GM12891 (cell line): ENCODE results near the gene CARD10.

Source experiments
- PAX5 ChIP-seq: IDR thresholded peaks from 2 replicates; pipeline ENCODE4 v1.6.1; 2011; ENCODE audit warnings: low read length, moderate library complexity, mild to moderate bottlenecking; ENCODE audit not compliant: insufficient read depth, severe bottlenecking
- POLR2A ChIP-seq: IDR thresholded peaks from 2 replicates; pipeline ENCODE4 v1.6.1; 2011; ENCODE audit warnings: low read depth, low read length, control low read depth
- POLR2AphosphoS5 ChIP-seq: IDR thresholded peaks from 2 replicates; pipeline ENCODE4 v1.6.1; 2011; ENCODE audit warnings: low read depth, low read length, control low read depth
- POU2F2 ChIP-seq: IDR thresholded peaks from 2 replicates; pipeline ENCODE4 v1.6.1; 2011; ENCODE audit warnings: low read depth, mild to moderate bottlenecking, control low read depth, low read length, moderate library complexity
- SPI1 ChIP-seq: IDR thresholded peaks from 2 replicates; pipeline ENCODE4 v1.6.1; 2011; ENCODE audit warnings: low read depth, low read length, control low read depth
- TAF1 ChIP-seq: IDR thresholded peaks from 2 replicates; pipeline ENCODE4 v1.6.1; 2011; ENCODE audit warnings: low read depth, low read length, control low read depth

DNA sequence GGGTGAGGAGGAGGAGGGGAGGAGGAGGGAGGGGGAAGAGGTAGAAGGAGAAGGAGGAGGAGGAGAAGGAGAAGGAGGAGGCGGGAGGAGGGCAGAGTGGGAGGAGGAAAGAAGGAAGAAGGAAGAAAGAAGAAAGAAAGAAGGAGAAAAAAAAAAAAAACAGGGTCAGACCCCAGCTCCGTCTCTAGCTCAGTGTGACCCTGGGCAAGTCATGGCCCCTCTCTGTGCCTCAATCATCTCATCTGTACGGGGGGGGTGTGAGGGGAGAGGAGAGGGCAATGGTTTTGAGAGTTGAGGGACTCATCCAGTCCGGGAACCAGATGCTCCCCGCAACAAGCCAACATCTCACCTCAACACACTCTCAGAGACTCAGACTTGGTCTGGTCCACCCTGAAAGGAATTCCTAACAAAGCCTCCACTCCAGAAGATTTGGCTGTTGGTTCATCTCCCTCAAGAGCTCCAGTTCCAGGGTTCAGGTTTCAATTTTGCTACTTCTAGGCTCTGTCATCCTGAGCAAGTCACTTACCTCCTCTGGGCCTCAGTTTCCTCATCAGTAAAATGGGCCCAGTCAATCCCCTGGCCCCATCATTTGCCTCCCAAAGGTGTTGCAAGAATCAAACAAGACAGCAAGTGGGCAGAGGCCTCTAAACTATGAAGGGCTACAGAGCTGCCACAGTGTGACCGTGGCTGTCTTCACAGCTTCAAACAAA is 7.7 kb downstream of the CARD10 start:
- TF ChIP-seq TAF1 (no peak), POLR2A (no peak), SPI1 (no peak), POU2F2 (no peak), POLR2AphosphoS5 (no peak), PAX5 (no peak)
